GM12872 (cell line): ENCODE data around the gene FAF1.

ENCODE experiments used
- CTCF ChIP-seq: IDR thresholded peaks from 3 replicates; pipeline ENCODE4 v1.5.1; 2011; ENCODE audit warnings: low read depth, mild to moderate bottlenecking, low read length, moderate library complexity; ENCODE audit not compliant: insufficient read depth

The FAF1 gene

GRCh38 chr1:50488356-50488755 lies 471.7 kb downstream of the FAF1 start:
- TF ChIP-seq CTCF: no peak

GRCh38 chr1:50487725-50488124 lies 472.3 kb downstream of the FAF1 start:
- TF ChIP-seq CTCF: no peak

- no peak for TF ChIP-seq CTCF
Observed at GRCh38 chr1:50481142-50481736, 478.8 kb downstream of the FAF1 start.

GRCh38 chr1:50476800-50477199 lies 483.3 kb downstream of the FAF1 start:
- no peak for TF ChIP-seq CTCF

- no peak for TF ChIP-seq CTCF
Observed at GRCh38 chr1:50474859-50475809, 484.9 kb downstream of the FAF1 start.

GRCh38 chr1:50473513-50473912 lies 486.6 kb downstream of the FAF1 start:
- no peak for TF ChIP-seq CTCF

- TF ChIP-seq CTCF: no peak
Observed at GRCh38 chr1:50471967-50472366, 488.1 kb downstream of the FAF1 start.
